ENCODE results near the gene CAMTA1. TPM values are rescaled to one million over a fixed set of nuclear protein-coding genes. Genes with fewer than 3 reads are reported as not detected.

CAMTA1 gene
- polyA plus RNA-seq, 1 donor (not counting 4 experiments of a cell fraction or from before 2014, with no cell fraction given), result 51.4 TPM

DNA sequence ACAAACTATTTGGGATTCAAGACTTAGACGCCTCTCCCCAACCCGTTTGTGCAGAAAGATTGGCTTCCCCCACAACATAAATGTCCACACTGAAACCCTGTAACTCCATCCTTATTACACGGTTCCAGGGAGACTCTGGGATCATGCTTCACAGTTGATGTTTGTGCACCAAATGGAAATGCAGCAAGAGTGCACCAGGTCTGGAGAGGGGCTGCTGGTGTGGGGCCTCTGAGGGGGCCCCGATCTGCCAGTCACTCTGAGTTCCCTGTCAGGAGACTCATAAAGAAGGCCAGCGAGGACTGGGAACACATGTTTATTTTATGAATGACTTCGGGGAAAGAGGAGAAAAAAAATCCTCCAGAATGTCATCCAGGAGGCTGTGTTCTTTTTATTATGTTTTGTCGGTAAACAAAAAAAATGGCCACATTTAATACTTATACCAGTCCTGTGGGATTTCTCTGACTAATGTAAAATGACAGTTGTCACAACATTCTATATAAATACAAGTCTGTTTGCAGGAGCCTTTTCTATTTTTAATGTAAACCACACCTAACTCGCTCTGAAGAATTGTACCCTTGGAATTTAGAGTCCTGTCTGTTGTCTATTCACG, 546.8 kb downstream of the CAMTA1 start:
- Histone ChIP-seq H3K9me3 (ENCODE audit: control insufficient read depth, low read depth, low read length) (no peaks in the 10 kb centered on the region), H3K36me3 (ENCODE audit: control insufficient read depth in 2 of 2, extremely low read depth in 1 of 2, insufficient read depth in 2 of 2, low read length in 2 of 2) (no peaks in the 10 kb centered on the region), H2AFZ (ENCODE audit: control insufficient read depth, low read length) (no peak overlapping the region), H3K79me2 (ENCODE audit: control insufficient read depth, insufficient read depth, low read length) (no peaks in the 10 kb centered on the region), H3K27me3 (ENCODE audit: control insufficient read depth, extremely low read depth, insufficient read depth, low read length) (no peaks in the 10 kb centered on the region), H4K20me1 (ENCODE audit: control insufficient read depth, extremely low read depth, insufficient read depth, low read length) (no peaks in the 10 kb centered on the region), H3K4me2 (ENCODE audit: control insufficient read depth, extremely low read depth, insufficient read depth, low read depth, low read length) (no peak overlapping the region), H3K4me3 (ENCODE audit: control insufficient read depth in 2 of 3, extremely low read depth in 1 of 3, insufficient read depth in 2 of 3, low read depth in 1 of 3, low read length in 3 of 3) (no peak overlapping the region), H3K9me1 (ENCODE audit: control insufficient read depth, extremely low read depth, insufficient read depth, low read length) (peaks cover 3% of the 10 kb centered on the region), H3K4me1 (ENCODE audit: control insufficient read depth, extremely low read depth, insufficient read depth, low read length) (peaks cover 24% of the 10 kb centered on the region), H3K9ac (ENCODE audit: control insufficient read depth, extremely low read depth, insufficient read depth, low read length) (no peak overlapping the region), H3K27ac (ENCODE audit: control insufficient read depth, insufficient read depth, low read length) (no peak overlapping the region)
- no peak for TF ChIP-seq EZH2 (IDR thresholded peaks at IDR 0.05; ENCODE audit: low read length)
- TF ChIP-seq, protein P1, sequence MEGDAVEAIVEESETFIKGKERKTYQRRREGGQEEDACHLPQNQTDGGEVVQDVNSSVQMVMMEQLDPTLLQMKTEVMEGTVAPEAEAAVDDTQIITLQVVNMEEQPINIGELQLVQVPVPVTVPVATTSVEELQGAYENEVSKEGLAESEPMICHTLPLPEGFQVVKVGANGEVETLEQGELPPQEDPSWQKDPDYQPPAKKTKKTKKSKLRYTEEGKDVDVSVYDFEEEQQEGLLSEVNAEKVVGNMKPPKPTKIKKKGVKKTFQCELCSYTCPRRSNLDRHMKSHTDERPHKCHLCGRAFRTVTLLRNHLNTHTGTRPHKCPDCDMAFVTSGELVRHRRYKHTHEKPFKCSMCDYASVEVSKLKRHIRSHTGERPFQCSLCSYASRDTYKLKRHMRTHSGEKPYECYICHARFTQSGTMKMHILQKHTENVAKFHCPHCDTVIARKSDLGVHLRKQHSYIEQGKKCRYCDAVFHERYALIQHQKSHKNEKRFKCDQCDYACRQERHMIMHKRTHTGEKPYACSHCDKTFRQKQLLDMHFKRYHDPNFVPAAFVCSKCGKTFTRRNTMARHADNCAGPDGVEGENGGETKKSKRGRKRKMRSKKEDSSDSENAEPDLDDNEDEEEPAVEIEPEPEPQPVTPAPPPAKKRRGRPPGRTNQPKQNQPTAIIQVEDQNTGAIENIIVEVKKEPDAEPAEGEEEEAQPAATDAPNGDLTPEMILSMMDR (optimal IDR thresholded peaks at IDR 0.05 in 1 of 3, IDR thresholded peaks at IDR 0.05 in 1 of 3, conservative IDR thresholded peaks at IDR 0.05 in 1 of 3; ENCODE audit: extremely low read depth in 1 of 3, insufficient read depth in 2 of 3, low read length in 3 of 3), result no peak
- dilution Hi-C loops (cut with MboI; ENCODE audit: extremely low pct_ligation_motif_present, low sequenced_read_pairs), result no loop called here
- no peak for FAIRE-seq
- DNase-seq (ENCODE audit: low read depth, low spot score), result no peak

DNA sequence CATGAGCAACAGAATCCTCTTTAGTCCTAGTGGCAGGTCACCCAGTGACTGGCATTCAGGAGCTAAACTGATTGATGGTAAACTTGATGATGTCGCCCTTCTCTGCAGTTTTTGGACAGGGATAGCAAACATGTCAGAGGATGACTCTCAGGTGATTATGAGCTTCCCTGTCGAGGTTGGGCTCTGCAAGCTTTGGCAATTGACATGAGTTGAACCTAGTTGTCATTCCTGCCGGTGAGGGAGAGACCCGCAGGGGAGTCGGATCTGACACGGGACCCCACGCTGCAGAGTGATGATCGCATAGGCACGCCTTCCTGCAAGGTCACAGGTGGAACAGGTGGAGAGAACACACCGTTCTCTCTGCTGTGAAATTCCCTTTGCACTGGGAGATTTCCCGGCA, 547.8 kb downstream of the CAMTA1 start:
- no peak overlapping the region for H3K4me3 ChIP-seq (ENCODE audit: control insufficient read depth in 2 of 3, extremely low read depth in 1 of 3, insufficient read depth in 2 of 3, low read depth in 1 of 3, low read length in 3 of 3)
- H3K27me3 ChIP-seq (ENCODE audit: control insufficient read depth, extremely low read depth, insufficient read depth, low read length), result no peaks in the 10 kb centered on the region
- H3K36me3 ChIP-seq (ENCODE audit: control insufficient read depth in 2 of 2, extremely low read depth in 1 of 2, insufficient read depth in 2 of 2, low read length in 2 of 2), result no peaks in the 10 kb centered on the region
- no peak overlapping the region for H2AFZ ChIP-seq (ENCODE audit: control insufficient read depth, low read length)
- no peaks in the 10 kb centered on the region for H3K9me3 ChIP-seq (ENCODE audit: control insufficient read depth, low read depth, low read length)
- H3K9ac ChIP-seq (ENCODE audit: control insufficient read depth, extremely low read depth, insufficient read depth, low read length), result no peak overlapping the region
- DNase-seq (ENCODE audit: low read depth, low spot score) (no peak), FAIRE-seq (no peak)
- H3K4me2 ChIP-seq (ENCODE audit: control insufficient read depth, extremely low read depth, insufficient read depth, low read depth, low read length), result no peak overlapping the region
- H3K27ac ChIP-seq (ENCODE audit: control insufficient read depth, insufficient read depth, low read length), result no peak overlapping the region
- no peaks in the 10 kb centered on the region for H4K20me1 ChIP-seq (ENCODE audit: control insufficient read depth, extremely low read depth, insufficient read depth, low read length)
- peaks cover 3% of the 10 kb centered on the region for H3K9me1 ChIP-seq (ENCODE audit: control insufficient read depth, extremely low read depth, insufficient read depth, low read length)
- no peaks in the 10 kb centered on the region for H3K79me2 ChIP-seq (ENCODE audit: control insufficient read depth, insufficient read depth, low read length)
- H3K4me1 ChIP-seq (ENCODE audit: control insufficient read depth, extremely low read depth, insufficient read depth, low read length), result peaks cover 24% of the 10 kb centered on the region
- dilution Hi-C loops (cut with MboI; ENCODE audit: extremely low pct_ligation_motif_present, low sequenced_read_pairs), result no loop called here
- TF ChIP-seq EZH2 (IDR thresholded peaks at IDR 0.05; ENCODE audit: low read length), result no peak
- TF ChIP-seq, protein P1 (optimal IDR thresholded peaks at IDR 0.05 in 1 of 3, IDR thresholded peaks at IDR 0.05 in 1 of 3, conservative IDR thresholded peaks at IDR 0.05 in 1 of 3; ENCODE audit: extremely low read depth in 1 of 3, insufficient read depth in 2 of 3, low read length in 3 of 3), result no peak

Measured in keratinocyte (primary cell).